Fibroblast of mammary gland (primary cell): ENCODE results near the gene RAD51C.

Experiments used
- DNase-seq: peaks from one replicate; pipeline ENCODE4 v3.0.0-alpha.2; 2010; ENCODE audit warnings: low read depth
- H3K4me3 ChIP-seq: 2 replicates; pipeline ENCODE4 v1.5.1; 2011; ENCODE audit warnings: low read depth, mild to moderate bottlenecking, low read length, moderate library complexity; ENCODE audit not compliant: control insufficient read depth
- TF ChIP-seq, protein P1 (sequence below): conservative IDR thresholded peaks from 2 replicates; pipeline ENCODE4 v1.5.1; 2011; ENCODE audit warnings: low read depth, low read length, inconsistent platforms; ENCODE audit not compliant: control insufficient read depth, insufficient read depth

Gene RAD51C

DNA sequence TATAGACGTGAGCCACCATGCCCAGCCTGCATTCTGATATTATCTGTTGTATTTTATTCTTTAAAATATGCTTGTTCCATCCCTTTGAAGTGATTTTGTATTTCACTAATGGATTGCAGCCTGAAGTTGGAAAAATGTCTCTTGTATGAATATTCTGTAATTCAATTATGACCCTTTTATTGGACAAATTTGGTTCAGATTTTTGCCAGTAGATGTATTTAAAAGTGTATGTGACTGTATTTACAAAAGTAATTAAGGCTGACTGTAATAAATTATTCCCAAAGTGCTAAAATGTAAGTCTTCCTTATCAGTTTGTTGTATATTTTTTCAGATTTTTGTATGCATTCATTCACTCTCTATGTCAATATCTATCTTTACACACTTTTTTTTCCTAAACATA, 87.0 kb downstream of the RAD51C start:
- TF ChIP-seq, protein P1, sequence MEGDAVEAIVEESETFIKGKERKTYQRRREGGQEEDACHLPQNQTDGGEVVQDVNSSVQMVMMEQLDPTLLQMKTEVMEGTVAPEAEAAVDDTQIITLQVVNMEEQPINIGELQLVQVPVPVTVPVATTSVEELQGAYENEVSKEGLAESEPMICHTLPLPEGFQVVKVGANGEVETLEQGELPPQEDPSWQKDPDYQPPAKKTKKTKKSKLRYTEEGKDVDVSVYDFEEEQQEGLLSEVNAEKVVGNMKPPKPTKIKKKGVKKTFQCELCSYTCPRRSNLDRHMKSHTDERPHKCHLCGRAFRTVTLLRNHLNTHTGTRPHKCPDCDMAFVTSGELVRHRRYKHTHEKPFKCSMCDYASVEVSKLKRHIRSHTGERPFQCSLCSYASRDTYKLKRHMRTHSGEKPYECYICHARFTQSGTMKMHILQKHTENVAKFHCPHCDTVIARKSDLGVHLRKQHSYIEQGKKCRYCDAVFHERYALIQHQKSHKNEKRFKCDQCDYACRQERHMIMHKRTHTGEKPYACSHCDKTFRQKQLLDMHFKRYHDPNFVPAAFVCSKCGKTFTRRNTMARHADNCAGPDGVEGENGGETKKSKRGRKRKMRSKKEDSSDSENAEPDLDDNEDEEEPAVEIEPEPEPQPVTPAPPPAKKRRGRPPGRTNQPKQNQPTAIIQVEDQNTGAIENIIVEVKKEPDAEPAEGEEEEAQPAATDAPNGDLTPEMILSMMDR: no peak
- no peak for DNase-seq
- H3K4me3 ChIP-seq: no peak overlapping the region

DNA sequence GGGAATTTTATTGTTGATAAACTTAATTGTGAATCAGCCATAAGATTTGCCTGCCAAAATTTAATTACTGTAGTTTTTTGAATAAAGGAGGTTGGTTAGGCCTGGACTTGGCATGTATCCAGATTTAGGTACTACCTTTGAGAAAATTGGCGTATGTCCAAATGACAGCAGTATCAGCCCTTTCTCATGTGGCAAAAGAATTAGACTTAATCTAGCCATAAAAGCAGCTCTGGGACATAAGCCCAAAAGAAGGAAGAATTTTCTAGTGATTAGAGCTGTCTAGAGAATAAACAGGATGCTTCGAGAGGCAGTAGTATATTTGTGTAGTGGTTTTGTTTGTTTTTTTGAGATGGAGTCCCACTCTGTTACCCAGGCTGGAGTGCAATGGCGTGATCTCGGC, 91.0 kb downstream of the RAD51C start:
- H3K4me3 ChIP-seq: no peak overlapping the region
- TF ChIP-seq, protein P1: no peak
- DNase-seq: no peak

DNA sequence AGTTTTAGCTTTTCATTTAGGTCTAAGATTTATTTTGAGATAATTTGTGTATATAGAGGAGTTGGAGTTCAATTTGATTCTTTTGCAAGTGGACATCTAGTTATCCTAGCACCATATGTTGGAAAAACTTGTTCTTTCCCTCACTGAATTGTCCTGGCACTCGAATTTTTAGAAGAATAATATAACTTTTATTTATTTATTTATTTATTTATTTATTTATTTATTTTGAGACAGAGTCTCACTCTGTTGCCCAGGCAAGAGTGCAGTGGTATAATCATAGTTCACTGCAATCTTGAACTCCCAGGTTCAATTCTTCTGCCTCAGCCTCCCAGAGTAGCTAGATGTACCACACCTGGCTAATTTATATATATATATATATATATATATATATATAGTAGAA, 92.7 kb downstream of the RAD51C start:
- TF ChIP-seq, protein P1: no peak
- no peak for DNase-seq
- no peak overlapping the region for H3K4me3 ChIP-seq
